Ishikawa (cell line): ENCODE data around the gene EPHA2.

ENCODE experiments used
- CEBPB ChIP-seq: IDR thresholded peaks from 2 replicates; pipeline ENCODE4 v1.6.1; 2012
- EGR1 ChIP-seq: IDR thresholded peaks from 2 replicates; pipeline ENCODE4 v1.6.1; 2012
- EP300 ChIP-seq: IDR thresholded peaks from 2 replicates; pipeline ENCODE4 v1.6.1; 2012; ENCODE audit warnings: borderline replicate concordance
- MAX ChIP-seq: IDR thresholded peaks from 2 replicates; pipeline ENCODE4 v1.6.1; 2012
- RAD21 ChIP-seq: IDR thresholded peaks from 2 replicates; pipeline ENCODE4 v1.6.1; 2012; ENCODE audit warnings: low read depth
- REST ChIP-seq: IDR thresholded peaks from 2 replicates; pipeline ENCODE4 v1.6.1; 2012; ENCODE audit warnings: low read depth, mild to moderate bottlenecking
- TAF1 ChIP-seq: IDR thresholded peaks from 2 replicates; pipeline ENCODE4 v1.6.1; 2012; ENCODE audit warnings: low read depth, mild to moderate bottlenecking
- TEAD4 ChIP-seq: IDR thresholded peaks from 2 replicates; pipeline ENCODE4 v1.6.1; 2012
- USF1 ChIP-seq: IDR thresholded peaks from 2 replicates; pipeline ENCODE4 v1.6.1; 2012
- YY1 ChIP-seq: IDR thresholded peaks from 2 replicates; pipeline ENCODE4 v1.6.1; 2012; ENCODE audit warnings: low read depth

- TF ChIP-seq RAD21 (no peak), USF1 (no peak), MAX (no peak), TEAD4 (no peak), REST (no peak), EP300 (no peak), YY1 (no peak), CEBPB (no peak), TAF1 (no peak), EGR1 (no peak)
Measured at GRCh38 chr1:16109571-16109970, 46.3 kb downstream of the EPHA2 start.
